GM12864 (cell line): ENCODE results near the gene LIPG.

Experiments used
- DNase-seq: peaks from one replicate; pipeline ENCODE4 v3.0.0-alpha.2; 2011; ENCODE audit warnings: low read depth
- H3K4me3 ChIP-seq: 2 replicates; pipeline ENCODE4 v1.5.1; 2011; ENCODE audit warnings: mild to moderate bottlenecking, low read depth, low read length, control low read depth
- CTCF ChIP-seq: IDR thresholded peaks from 2 replicates; pipeline ENCODE4 v1.5.1; 2011; ENCODE audit warnings: low read depth, mild to moderate bottlenecking, moderate library complexity, low read length, control low read depth, inconsistent platforms; ENCODE audit errors: missing control alignments

LIPG gene

GRCh38 chr18:49645196-49645595, 83.3 kb downstream of the LIPG start:
- TF ChIP-seq CTCF, result no peak
- no peak overlapping the region for H3K4me3 ChIP-seq
- DNase-seq, result no peak

- no peak for TF ChIP-seq CTCF
- DNase-seq, result no peak
- H3K4me3 ChIP-seq, result no peak overlapping the region
Measured at GRCh38 chr18:49645841-49646351, 84.0 kb downstream of the LIPG start.

- H3K4me3 ChIP-seq, result no peak overlapping the region
- DNase-seq, result no peak
- TF ChIP-seq CTCF, result no peak
Measured at GRCh38 chr18:49646873-49647272, 85.0 kb downstream of the LIPG start.

GRCh38 chr18:49647496-49648168, 85.8 kb downstream of the LIPG start:
- TF ChIP-seq CTCF, result no peak
- DNase-seq, result no peak
- no peak overlapping the region for H3K4me3 ChIP-seq

GRCh38 chr18:49648326-49648725, 86.5 kb downstream of the LIPG start:
- no peak overlapping the region for H3K4me3 ChIP-seq
- no peak for TF ChIP-seq CTCF
- no peak for DNase-seq
